ENCODE data around the gene BPIFB2.

Gene BPIFB2

GRCh38 chr20:32984196-32984595 is 23.3 kb upstream of the BPIFB2 start:
- FAIRE-seq (no peak), DNase-seq (ENCODE audit: low spot score) (no peak)

GRCh38 chr20:32984631-32985354 is 22.7 kb upstream of the BPIFB2 start:
- DNase-seq (ENCODE audit: low spot score) (no peak), FAIRE-seq (no peak)

- DNase-seq (ENCODE audit: low spot score), result no peak
- no peak for FAIRE-seq
These were observed 21.9 kb upstream of the BPIFB2 start for GRCh38 chr20:32985596-32985995.

- FAIRE-seq (no peak), DNase-seq (ENCODE audit: low spot score) (no peak)
These were observed 21.1 kb upstream of the BPIFB2 start for GRCh38 chr20:32986331-32986966.

- no peak for DNase-seq (ENCODE audit: low spot score)
- no peak for FAIRE-seq
These were observed 20.3 kb upstream of the BPIFB2 start for GRCh38 chr20:32987044-32987825.

DNA sequence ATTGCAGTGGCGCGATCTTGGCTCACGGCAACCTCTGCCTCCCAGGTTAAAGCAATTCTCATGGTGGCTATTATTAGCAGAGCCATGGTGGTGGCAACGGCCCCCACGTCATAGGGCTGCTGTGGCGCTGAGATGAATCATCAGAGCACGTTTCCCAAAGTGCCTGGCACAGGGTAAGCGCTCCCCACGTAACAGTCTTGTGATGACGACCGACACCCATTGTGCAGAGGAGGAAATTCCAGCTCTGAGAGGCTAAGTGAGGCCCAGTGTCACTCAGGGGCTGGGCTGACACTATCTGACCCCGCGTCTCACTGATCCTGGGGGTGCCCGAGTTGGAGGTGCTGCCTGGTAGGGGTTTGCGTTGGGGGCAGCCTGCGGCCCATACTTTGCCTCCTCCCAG is 19.5 kb upstream of the BPIFB2 start:
- FAIRE-seq (no peak), DNase-seq (ENCODE audit: low spot score) (no peak)

DNA sequence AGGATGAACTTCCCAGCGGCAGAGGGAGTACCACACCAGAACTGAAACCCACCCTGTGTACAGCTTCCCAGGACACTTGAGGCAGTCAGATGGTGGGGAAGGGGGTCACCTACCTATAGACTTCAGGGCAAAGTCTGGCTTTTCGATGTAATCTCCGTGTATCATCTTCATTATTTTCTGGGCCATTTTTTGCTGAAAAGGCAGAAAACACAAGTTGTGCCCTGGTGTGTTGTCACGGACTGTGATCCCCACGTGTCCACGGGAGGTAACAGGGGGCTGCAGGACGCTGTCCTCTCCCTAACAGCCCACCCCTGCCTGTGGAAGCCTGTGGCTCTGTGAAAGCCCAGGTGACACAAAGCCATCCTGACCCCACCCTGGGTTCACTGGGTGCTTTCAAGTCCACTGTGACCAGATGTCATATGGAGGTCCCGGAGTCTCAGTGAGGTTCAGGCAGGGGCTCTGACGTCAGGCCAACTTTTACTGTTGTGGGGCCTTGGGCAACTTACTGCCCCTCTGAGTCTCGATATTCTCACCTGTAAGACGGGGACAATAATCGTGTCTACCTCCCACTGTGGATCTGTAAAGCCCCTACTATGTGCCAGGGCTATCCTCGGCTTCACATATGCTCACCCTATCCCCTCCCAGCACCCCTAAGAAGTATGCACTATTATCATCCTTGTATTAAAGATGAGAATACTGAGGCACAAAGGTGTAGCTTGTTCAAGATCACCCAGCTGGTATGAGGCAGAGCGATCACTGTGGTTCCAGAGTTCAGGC is 17.8 kb upstream of the BPIFB2 start:
- FAIRE-seq (no peak), DNase-seq (ENCODE audit: low spot score) (no peak)

GRCh38 chr20:32990426-32990825 is 17.1 kb upstream of the BPIFB2 start:
- no peak for FAIRE-seq

GRCh38 chr20:32991383-32991782 is 16.1 kb upstream of the BPIFB2 start:
- no peak for FAIRE-seq

More at GRCh38 chr20:32990426-32990825, 17.1 kb upstream of the BPIFB2 start:
- no peak for DNase-seq (ENCODE audit: low spot score)

DNA sequence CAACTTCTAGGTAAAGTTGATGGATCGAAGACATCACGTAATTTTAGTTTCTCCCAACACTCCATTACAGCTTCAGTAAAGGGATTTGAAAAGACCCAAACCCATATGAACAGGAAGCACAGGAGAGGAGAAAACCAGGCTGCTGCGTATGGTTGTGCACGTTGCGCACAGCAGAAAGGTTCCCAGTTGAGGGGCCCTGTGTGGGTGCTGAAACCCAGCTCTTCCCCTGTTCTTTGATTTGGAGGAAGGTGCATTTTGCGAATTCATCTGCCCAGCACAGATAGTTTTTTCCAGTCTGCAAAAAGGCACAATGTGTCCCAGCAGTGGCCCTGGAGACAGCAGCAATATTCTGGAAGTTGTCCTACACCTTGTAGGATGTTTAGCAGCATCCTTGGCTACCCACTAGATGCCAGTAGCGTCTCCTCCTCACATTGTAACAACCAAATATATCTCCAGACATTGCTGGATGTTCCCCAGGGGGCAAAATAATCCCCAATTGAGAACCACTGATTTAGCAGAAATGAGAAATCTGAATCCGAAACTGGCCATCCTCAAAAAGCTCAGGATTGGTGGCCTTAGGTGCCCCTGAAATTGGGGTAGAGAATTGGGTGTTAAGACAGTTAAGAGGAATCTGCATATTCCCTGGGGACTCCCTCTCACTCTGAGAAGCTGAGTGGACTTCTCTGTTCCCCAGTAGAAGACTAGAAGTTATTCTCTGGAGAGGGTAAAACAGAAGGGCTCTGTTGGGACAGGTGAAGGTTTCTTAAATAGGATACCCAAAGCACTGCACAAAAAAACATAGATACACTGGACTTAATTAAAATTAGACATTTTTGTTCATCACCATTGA is 15.5 kb upstream of the BPIFB2 start:
- no peak for FAIRE-seq
- no peak for DNase-seq (ENCODE audit: low spot score)

More at GRCh38 chr20:32991383-32991782, 16.1 kb upstream of the BPIFB2 start:
- DNase-seq (ENCODE audit: low spot score), result no peak

DNA sequence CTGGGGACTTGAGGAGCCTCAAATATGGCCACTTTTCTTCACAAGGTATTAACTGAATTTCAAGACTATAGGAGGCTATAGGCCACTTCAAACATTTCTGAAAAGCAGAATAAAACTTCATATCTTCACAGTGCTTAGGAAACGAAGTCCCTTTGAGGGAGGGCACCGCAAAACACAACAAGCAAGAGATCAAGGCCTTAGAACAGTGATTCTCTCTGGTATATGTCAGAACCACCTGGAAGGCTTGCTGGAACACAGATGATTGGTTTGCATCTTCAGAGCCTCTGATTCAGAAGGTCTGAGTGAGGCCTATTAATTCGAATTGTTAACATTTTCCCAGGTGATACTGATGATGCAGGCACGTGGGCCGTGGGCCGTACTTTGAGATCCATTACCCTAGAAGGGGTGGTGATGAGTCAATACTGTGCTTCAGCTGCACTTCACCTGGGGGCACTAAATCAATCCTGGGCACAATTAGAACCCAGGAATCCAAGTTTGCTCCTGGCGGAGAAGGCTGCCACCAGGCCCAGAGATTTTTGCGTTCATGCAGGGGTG is 13.9 kb upstream of the BPIFB2 start:
- FAIRE-seq (no peak), DNase-seq (ENCODE audit: low spot score) (no peak)

GRCh38 chr20:32995802-32996201 is 11.7 kb upstream of the BPIFB2 start:
- DNase-seq (ENCODE audit: low spot score) (no peak), FAIRE-seq (no peak)

GRCh38 chr20:32997431-32997830 is 10.1 kb upstream of the BPIFB2 start:
- FAIRE-seq (no peak), DNase-seq (ENCODE audit: low spot score) (no peak)

DNA sequence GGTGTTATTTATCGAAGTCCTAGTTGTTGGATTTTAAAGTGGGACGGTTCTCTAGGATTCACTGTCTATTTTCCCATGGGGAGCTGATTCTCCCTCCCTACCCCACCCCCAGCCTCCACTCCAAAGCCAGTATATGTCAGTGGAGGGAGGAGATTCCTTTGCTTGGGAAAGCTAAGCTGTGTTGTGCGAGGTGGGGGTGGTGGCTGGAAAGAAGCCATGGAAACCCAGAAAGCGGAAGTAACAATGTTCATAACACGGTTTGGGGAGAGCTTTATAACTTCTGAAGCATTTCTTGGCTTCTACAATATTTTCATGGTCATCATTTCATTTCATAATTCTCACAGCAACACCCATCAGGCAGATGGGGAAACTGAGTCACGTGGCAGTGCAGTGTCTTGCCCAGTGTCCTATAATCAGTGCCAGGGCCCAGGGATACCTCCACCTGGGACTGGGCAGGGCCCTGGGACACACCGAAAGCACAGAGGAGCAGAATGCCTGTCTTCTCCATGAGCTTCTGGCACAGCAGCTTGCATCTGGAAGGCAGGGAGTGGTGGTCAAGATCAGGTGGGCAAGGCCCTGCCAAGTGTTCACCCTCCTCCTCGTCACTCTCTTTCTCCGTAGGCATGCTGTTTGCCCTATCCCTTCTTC is 7.8 kb upstream of the BPIFB2 start:
- DNase-seq (ENCODE audit: low spot score) (no peak), FAIRE-seq (no peak)

GRCh38 chr20:33000802-33001466 is 6.6 kb upstream of the BPIFB2 start:
- FAIRE-seq, result no peak

GRCh38 chr20:33002087-33002808 is 5.3 kb upstream of the BPIFB2 start:
- FAIRE-seq, result no peak

More at GRCh38 chr20:33000802-33001466, 6.6 kb upstream of the BPIFB2 start:
- no peak for DNase-seq (ENCODE audit: low spot score)

DNA sequence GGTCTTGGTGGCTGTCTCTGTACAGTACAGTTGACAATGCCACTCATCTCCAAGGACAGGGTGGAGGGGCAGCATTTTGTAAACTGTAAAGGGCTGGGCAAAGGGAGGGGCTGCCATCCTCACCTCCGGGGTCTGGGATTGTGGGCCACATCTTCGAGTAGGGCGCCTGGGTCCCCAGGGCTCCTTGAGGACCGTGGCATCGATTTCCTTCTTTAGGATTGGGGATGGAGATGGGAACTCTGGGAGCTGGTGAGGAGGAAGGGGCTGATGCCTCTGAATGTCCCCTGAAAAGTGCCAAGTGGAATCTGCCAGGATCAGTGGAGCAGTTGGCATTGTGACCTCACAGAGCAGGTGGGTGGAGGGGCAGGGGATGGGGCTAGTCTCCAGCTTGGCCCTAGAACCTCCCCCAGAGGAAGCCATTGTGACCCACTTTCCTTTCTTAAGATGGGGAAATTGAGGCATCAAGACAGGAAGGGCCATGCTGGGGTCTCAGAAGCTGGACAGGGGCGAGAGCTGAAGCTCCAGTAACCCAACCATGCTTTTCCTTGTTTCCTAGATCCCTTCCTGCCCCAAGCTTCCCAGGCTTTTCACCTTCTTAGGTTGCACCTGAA is 3.3 kb upstream of the BPIFB2 start, which contains the start of gene SUN5:
SUN5 (minus strand) TSS at position 293 of the 611 bp plus-strand sequence; CDS start at position 200, 93 bp downstream.
- DNase-seq (ENCODE audit: low spot score), result no peak
- no peak for FAIRE-seq

More at GRCh38 chr20:33002087-33002808, 5.3 kb upstream of the BPIFB2 start:
- DNase-seq (ENCODE audit: low spot score), result no peak

DNA sequence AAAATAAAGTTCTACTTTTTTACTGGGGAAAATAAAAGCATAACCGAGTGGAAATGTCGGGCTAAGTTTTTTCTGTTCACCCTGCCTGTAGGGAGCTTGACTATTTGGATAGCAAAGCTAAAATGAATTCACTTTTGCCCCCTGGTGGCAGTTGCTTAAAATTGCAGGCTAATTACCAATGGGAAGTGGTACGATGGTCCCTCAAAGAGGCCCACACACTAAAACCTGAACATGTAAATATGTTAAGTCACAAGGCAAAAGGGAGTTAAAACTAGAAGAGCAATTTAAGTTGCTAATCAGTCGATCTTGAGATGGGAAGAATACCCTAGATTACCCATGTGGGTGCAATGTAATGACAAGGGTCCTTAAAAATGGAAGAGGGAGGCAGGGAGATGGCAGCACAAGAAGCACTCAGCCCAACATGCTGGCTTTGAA is 2.4 kb upstream of the BPIFB2 start:
- DNase-seq (ENCODE audit: low spot score) (peak; percentile 46), FAIRE-seq (peak; percentile 53)
